ENCODE results near the gene EMID1.

EMID1 gene

GRCh38 chr22:29200901-29201300, 4.8 kb upstream of the EMID1 start:
- peaks cover 20% of the 10 kb centered on the region for H3K27me3 ChIP-seq
- peaks cover 11 to 20% of the 10 kb centered on the region in 2 experiments for H3K4me1 ChIP-seq (ENCODE audit: control insufficient read depth in 1 of 2, insufficient read depth in 1 of 2, low read depth in 1 of 2, low read length in 1 of 2)
- H3K36me3 ChIP-seq: no peaks in the 10 kb centered on the region
- H3K9me3 ChIP-seq: no peaks in the 10 kb centered on the region
- no peak overlapping the region for H3K27ac ChIP-seq
- no peak for TF ChIP-seq CTCF (IDR thresholded peaks at IDR 0.05)
- no peak overlapping the region for H3K4me3 ChIP-seq (ENCODE audit: low read depth in 1 of 2, low read length in 1 of 2)

- Histone ChIP-seq H3K4me1 (ENCODE audit: control insufficient read depth in 1 of 2, insufficient read depth in 1 of 2, low read depth in 1 of 2, low read length in 1 of 2) (peaks cover 16 to 26% of the 10 kb centered on the region in 2 experiments), H3K27ac (no peak overlapping the region), H3K4me3 (ENCODE audit: low read depth in 1 of 2, low read length in 1 of 2) (no peak overlapping the region), H3K9me3 (no peaks in the 10 kb centered on the region), H3K27me3 (peaks cover 29% of the 10 kb centered on the region), H3K36me3 (no peaks in the 10 kb centered on the region)
- no peak for TF ChIP-seq CTCF (IDR thresholded peaks at IDR 0.05)
Observed at GRCh38 chr22:29201782-29202181, 3.9 kb upstream of the EMID1 start.

GRCh38 chr22:29202212-29203192, 3.2 kb upstream of the EMID1 start:
- Histone ChIP-seq H3K27me3 (peaks cover 36% of the 10 kb centered on the region), H3K4me3 (ENCODE audit: low read depth in 1 of 2, low read length in 1 of 2) (no peak overlapping the region), H3K36me3 (no peaks in the 10 kb centered on the region), H3K27ac (no peak overlapping the region), H3K9me3 (no peaks in the 10 kb centered on the region), H3K4me1 (ENCODE audit: control insufficient read depth in 1 of 2, insufficient read depth in 1 of 2, low read depth in 1 of 2, low read length in 1 of 2) (peaks cover 16 to 26% of the 10 kb centered on the region in 2 experiments)
- no peak for TF ChIP-seq CTCF (IDR thresholded peaks at IDR 0.05)

- Histone ChIP-seq H3K9me3 (no peaks in the 10 kb centered on the region), H3K4me1 (ENCODE audit: control insufficient read depth in 1 of 2, insufficient read depth in 1 of 2, low read depth in 1 of 2, low read length in 1 of 2) (peaks cover 16 to 26% of the 10 kb centered on the region in 2 experiments), H3K36me3 (no peaks in the 10 kb centered on the region), H3K27me3 (peaks cover 49% of the 10 kb centered on the region), H3K27ac (no peak overlapping the region), H3K4me3 (ENCODE audit: low read depth in 1 of 2, low read length in 1 of 2) (no peak overlapping the region)
- no peak for TF ChIP-seq CTCF (IDR thresholded peaks at IDR 0.05)
Observed at GRCh38 chr22:29203488-29204454, 1.9 kb upstream of the EMID1 start.

GRCh38 chr22:29204455-29205183, 1.1 kb upstream of the EMID1 start:
- peaks cover 57% of the 10 kb centered on the region for H3K27me3 ChIP-seq
- peaks cover 16 to 26% of the 10 kb centered on the region in 2 experiments for H3K4me1 ChIP-seq (ENCODE audit: control insufficient read depth in 1 of 2, insufficient read depth in 1 of 2, low read depth in 1 of 2, low read length in 1 of 2)
- no peak overlapping the region for H3K27ac ChIP-seq

More at GRCh38 chr22:29204455-29205183, 1.1 kb upstream of the EMID1 start:
- H3K36me3 ChIP-seq: no peaks in the 10 kb centered on the region
- H3K9me3 ChIP-seq: no peaks in the 10 kb centered on the region
- H3K4me3 ChIP-seq (ENCODE audit: low read depth in 1 of 2, low read length in 1 of 2): no peak overlapping the region
- no peak for TF ChIP-seq CTCF (IDR thresholded peaks at IDR 0.05)
